OCI-LY7 (cell line): Measurements from ENCODE around the gene NSD2. TPM values are rescaled to one million over a fixed set of nuclear protein-coding genes. Genes with fewer than 3 reads are reported as not detected.
"Not testable (repeated sequence)": the region's sequence is repeated elsewhere in the genome, so short reads cannot be mapped to it uniquely, and the experiment has no call there.

Source experiments
- BruUV-seq: library from RNA; stranded (reverse); fragments of 400-500 nt; replicated peaks from 2 replicates; lab custom pipeline; 2021; lab: Mats Ljungman, UMichigan
- CTCF ChIA-PET: fragments of 300-600 bp; sonication (Branson Sonifier 250); formaldehyde crosslinking; loops from one replicate; lab custom pipeline; 2022; ENCODE audit warnings: antibody characterized with exemption; ENCODE audit not compliant: unreplicated experiment; lab: Charles Lee
- POLR2A ChIA-PET: fragments of 300-600 bp; sonication (Branson Sonifier 250); formaldehyde crosslinking; loops from one replicate; lab custom pipeline; 2022; ENCODE audit warnings: antibody characterized with exemption; lab: Charles Lee
- DNase-seq: peaks from one replicate; pipeline ENCODE4 v3.0.0-alpha.2; 2015; ENCODE audit warnings: low spot score
- H2AFZ ChIP-seq: fragments of 200-600 bp; sonication (generic), shearing (Covaris generic); 2 replicates; pipeline ENCODE4 v1.6.1; 2014; ENCODE audit warnings: mild to moderate bottlenecking, antibody characterized with exemption, low read length, moderate library complexity
- H3K27ac ChIP-seq: fragments of 200-600 bp; sonication (generic); 2 replicates; pipeline ENCODE4 v1.5.1; 2014; ENCODE audit warnings: mixed run types, low read depth, mild to moderate bottlenecking, moderate library complexity, low read length, inconsistent platforms; ENCODE audit not compliant: poor library complexity, severe bottlenecking
- H3K36me3 ChIP-seq: fragments of 200-600 bp; sonication (generic); 2 replicates; pipeline ENCODE4 v1.6.1; 2014; ENCODE audit warnings: mild to moderate bottlenecking, antibody characterized with exemption, low read length, moderate library complexity, mixed read lengths; ENCODE audit not compliant: insufficient read depth
- H3K4me1 ChIP-seq: fragments of 200-600 bp; sonication (generic); 2 replicates; pipeline ENCODE4 v1.5.1; 2014; ENCODE audit warnings: mild to moderate bottlenecking, low read length; ENCODE audit not compliant: insufficient read depth, poor library complexity, severe bottlenecking
- H3K4me2 ChIP-seq: fragments of 200-600 bp; sonication (generic); 2 replicates; pipeline ENCODE4 v1.6.1; 2014; ENCODE audit warnings: mild to moderate bottlenecking, low read length
- H3K4me3 ChIP-seq: fragments of 200-600 bp; sonication (generic); 2 replicates; pipeline ENCODE4 v1.5.1; 2014; ENCODE audit warnings: mild to moderate bottlenecking, low read depth, low read length; ENCODE audit not compliant: poor library complexity, severe bottlenecking
- H3K79me2 ChIP-seq: fragments of 200-600 bp; sonication (generic); 2 replicates; pipeline ENCODE4 v1.6.1; 2016; ENCODE audit warnings: low read depth, mild to moderate bottlenecking, low read length, moderate library complexity, mixed read lengths; ENCODE audit not compliant: insufficient read depth
- H3K9me2 ChIP-seq: fragments of 200-600 bp; sonication (generic); 2 replicates; pipeline ENCODE4 v1.6.1; 2016; ENCODE audit warnings: mild to moderate bottlenecking, low read length, mixed read lengths; ENCODE audit not compliant: insufficient read depth
- H3K9me3 ChIP-seq: fragments of 200-600 bp; sonication (generic); 2 replicates; pipeline ENCODE4 v1.6.1; 2014; ENCODE audit warnings: mild to moderate bottlenecking, mixed run types, low read length, mixed read lengths
- H4K20me1 ChIP-seq: fragments of 200-600 bp; sonication (generic); 2 replicates; pipeline ENCODE4 v1.6.1; 2014; ENCODE audit warnings: mild to moderate bottlenecking, antibody characterized with exemption, low read length, moderate library complexity, mixed read lengths; ENCODE audit not compliant: insufficient read depth
- CTCF ChIP-seq: fragments of 200-600 bp; sonication (generic); conservative IDR thresholded peaks from 2 replicates; pipeline ENCODE4 v1.5.1; 2014; ENCODE audit warnings: mild to moderate bottlenecking, antibody characterized with exemption, low read length, moderate library complexity, mixed read lengths
- EZH2phosphoT487 ChIP-seq: fragments of 200-600 bp; sonication (generic); IDR thresholded peaks from 2 replicates; pipeline ENCODE4 v1.6.1; 2018; ENCODE audit warnings: low read depth, borderline replicate concordance, mild to moderate bottlenecking, mixed run types, antibody characterized with exemption, low read length, moderate library complexity, mixed read lengths
- intact Hi-C: fragments of 100-400 bp; cut with micrococcal nuclease; formaldehyde crosslinking; loops from one replicate; pipeline ENCODE4 v1.10.0; 2022; ENCODE audit not compliant: unreplicated experiment
- total RNA-seq, 2 experiments: library from RNA; depleted of rRNA in 1 of 2; stranded (reverse); fragments of >200 nt in 1 of 2; shearing (Covaris generic) in 1 of 2; gene quantifications; 2 replicates each; pipeline ENCODE4 v1.2.3, GENCODE V29; 2014 to 2022

NSD2 gene
- total RNA-seq, 2 experiments from 2014 or later: 169 to 329 TPM

DNA sequence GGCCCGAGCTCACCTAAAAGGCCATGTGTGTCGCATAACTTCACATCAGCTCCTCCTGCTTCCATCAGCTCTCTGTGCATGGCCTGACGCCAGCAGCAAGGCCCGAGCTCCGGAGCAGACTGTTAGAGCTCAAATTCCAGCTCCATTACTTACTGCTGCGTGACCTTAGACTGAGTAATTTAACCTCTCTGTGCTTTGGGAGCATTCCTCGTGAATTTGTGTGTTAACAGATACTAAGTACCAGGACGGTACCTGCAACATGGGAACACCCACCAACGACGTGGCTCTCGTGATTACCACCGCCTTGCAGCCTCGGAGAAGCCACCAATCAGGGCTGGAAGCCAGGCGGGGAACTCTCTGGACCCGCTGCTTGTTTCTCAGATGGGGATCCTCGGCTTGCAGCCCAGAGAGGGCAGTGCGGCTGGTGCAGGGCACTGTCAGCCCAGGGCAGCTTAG, 28.2 kb upstream of the NSD2 start:
- intact Hi-C loops: no loop called here
- H3K4me3 ChIP-seq: no peak overlapping the region
- no peaks in the 10 kb centered on the region for H3K79me2 ChIP-seq
- CTCF ChIA-PET: no interaction called here
- TF ChIP-seq CTCF (no peak), EZH2phosphoT487 (no peak)
- H4K20me1 ChIP-seq: no peaks in the 10 kb centered on the region
- no peak overlapping the region for H2AFZ ChIP-seq
- BruUV-seq: no TSS peak
- POLR2A ChIA-PET: interaction anchor here (0.5 kb wide), 2 partner anchors 389 to 1130 kb away, joined by 3 to 4 read pairs; no protein-coding TSS in a partner anchor
- H3K36me3 ChIP-seq: peaks cover 85% of the 10 kb centered on the region
- no peak overlapping the region for H3K4me2 ChIP-seq
- H3K9me3 ChIP-seq: no peaks in the 10 kb centered on the region
- no peaks in the 10 kb centered on the region for H3K9me2 ChIP-seq
- DNase-seq: no peak
- no peak overlapping the region for H3K27ac ChIP-seq
- H3K4me1 ChIP-seq: peaks cover 6% of the 10 kb centered on the region

DNA sequence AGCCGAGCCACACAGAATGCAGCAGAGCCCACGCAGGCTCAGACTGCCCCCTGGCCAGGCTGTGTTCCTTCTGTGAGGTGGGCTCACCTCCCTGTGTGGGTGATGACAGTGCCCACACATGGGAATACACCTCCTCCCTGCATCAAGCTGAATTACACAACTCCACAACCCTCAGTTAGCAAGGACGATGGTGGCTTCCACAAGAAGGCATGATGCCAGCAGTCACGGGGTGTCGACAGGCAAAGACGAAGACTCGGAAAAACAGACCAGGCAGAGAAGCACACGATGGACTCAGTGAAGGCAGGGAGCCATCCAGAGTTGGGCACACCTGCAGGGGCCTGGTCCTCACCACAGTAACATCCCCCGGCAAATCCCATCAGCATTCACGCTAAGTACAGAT, 27.3 kb upstream of the NSD2 start:
- H3K9me2 ChIP-seq: no peaks in the 10 kb centered on the region
- no peak for TF ChIP-seq EZH2phosphoT487
- TF ChIP-seq CTCF: no peak
- H3K4me1 ChIP-seq: peaks cover 6% of the 10 kb centered on the region
- H3K9me3 ChIP-seq: no peaks in the 10 kb centered on the region
- BruUV-seq: no TSS peak
- no peaks in the 10 kb centered on the region for H3K79me2 ChIP-seq
- ChIA-PET CTCF (interaction anchor here (0.6 kb wide), 1 partner anchor 16 kb away, joined by 3 read pairs; no protein-coding TSS in a partner anchor), POLR2A (no interaction called here)
- H3K4me3 ChIP-seq: no peak overlapping the region
- no peak overlapping the region for H3K4me2 ChIP-seq
- no peaks in the 10 kb centered on the region for H4K20me1 ChIP-seq
- no peak for DNase-seq
- H3K27ac ChIP-seq: no peak overlapping the region
- intact Hi-C loops: no loop called here
- peaks cover 83% of the 10 kb centered on the region for H3K36me3 ChIP-seq
- H2AFZ ChIP-seq: no peak overlapping the region

GRCh38 chr4:1844618-1845017, 26.6 kb upstream of the NSD2 start:
- H2AFZ ChIP-seq, DNase-seq, H3K4me1 ChIP-seq, H3K27ac ChIP-seq, BruUV-seq, H3K79me2 ChIP-seq, CTCF ChIA-PET, H3K4me2 ChIP-seq, H3K9me2 ChIP-seq, H4K20me1 ChIP-seq, H3K4me3 ChIP-seq, POLR2A ChIA-PET, intact Hi-C loops, H3K9me3 ChIP-seq: not testable (repeated sequence)
- peaks cover 78% of the 10 kb centered on the region for H3K36me3 ChIP-seq
